Subcutaneous adipose tissue (tissue), 4 donors: ENCODE measurements around the gene RLF. TPM values are rescaled to one million over a fixed set of nuclear protein-coding genes. Genes with fewer than 3 reads are reported as not detected.

Experiments used
- CTCF ChIP-seq: fragments of 450-650 bp; IDR thresholded peaks from one replicate; pipeline ENCODE4 v1.5.1; 2016; ENCODE audit warnings: low read depth, mild to moderate bottlenecking, control low read depth, antibody characterized with exemption, moderate library complexity
- total RNA-seq, 4 donors: library from RNA; depleted of rRNA; stranded (reverse); fragments of >200 nt; gene quantifications; one replicate each; pipeline ENCODE4 v1.1.0, GENCODE V29; 2016

RLF gene
- total RNA-seq, 4 donors from 2014 or later, result 15.6 to 27.1 (median 22.4) TPM

GRCh38 chr1:40256401-40257084, 95.4 kb downstream of the RLF start:
- no peak for TF ChIP-seq CTCF

GRCh38 chr1:40257313-40257687, 96.1 kb downstream of the RLF start:
- TF ChIP-seq CTCF, result no peak

GRCh38 chr1:40257688-40258444, 96.7 kb downstream of the RLF start, which contains the start of gene ZMPSTE24:
Gene ZMPSTE24, plus strand, starts transcription at chr1:40258236. Its CDS starts 36 bp downstream, at chr1:40258272.
- TF ChIP-seq CTCF, result no peak

GRCh38 chr1:40258445-40258769, 97.2 kb downstream of the RLF start:
- TF ChIP-seq CTCF, result no peak

- TF ChIP-seq CTCF, result no peak
Observed at GRCh38 chr1:40264354-40264781, 103.2 kb downstream of the RLF start.

GRCh38 chr1:40265298-40265697, 104.1 kb downstream of the RLF start:
- TF ChIP-seq CTCF, result no peak

GRCh38 chr1:40265919-40266318, 104.7 kb downstream of the RLF start:
- TF ChIP-seq CTCF, result no peak
